Hematopoietic multipotent progenitor cell (in vitro differentiated cells): ENCODE measurements around the gene TSPEAR. TPM values are rescaled to one million over a fixed set of nuclear protein-coding genes. Genes with fewer than 3 reads are reported as not detected.
"Not testable (repeated sequence)": the region's sequence is repeated elsewhere in the genome, so short reads cannot be mapped to it uniquely, and the experiment has no call there.

Experiments used
- DNase-seq, 3 donors: peaks; one replicate each; pipeline ENCODE4 v3.0.0-alpha.2; 2011 to 2015; ENCODE audit warnings: low read depth in 2 of 3, low spot score in 2 of 3
- total RNA-seq: library from RNA; depleted of rRNA; stranded (reverse); fragments of >200 nt; gene quantifications from one replicate; pipeline ENCODE4 v1.2.3, GENCODE V29; 2012

TSPEAR gene
- total RNA-seq, 1 donor: not detected

DNA sequence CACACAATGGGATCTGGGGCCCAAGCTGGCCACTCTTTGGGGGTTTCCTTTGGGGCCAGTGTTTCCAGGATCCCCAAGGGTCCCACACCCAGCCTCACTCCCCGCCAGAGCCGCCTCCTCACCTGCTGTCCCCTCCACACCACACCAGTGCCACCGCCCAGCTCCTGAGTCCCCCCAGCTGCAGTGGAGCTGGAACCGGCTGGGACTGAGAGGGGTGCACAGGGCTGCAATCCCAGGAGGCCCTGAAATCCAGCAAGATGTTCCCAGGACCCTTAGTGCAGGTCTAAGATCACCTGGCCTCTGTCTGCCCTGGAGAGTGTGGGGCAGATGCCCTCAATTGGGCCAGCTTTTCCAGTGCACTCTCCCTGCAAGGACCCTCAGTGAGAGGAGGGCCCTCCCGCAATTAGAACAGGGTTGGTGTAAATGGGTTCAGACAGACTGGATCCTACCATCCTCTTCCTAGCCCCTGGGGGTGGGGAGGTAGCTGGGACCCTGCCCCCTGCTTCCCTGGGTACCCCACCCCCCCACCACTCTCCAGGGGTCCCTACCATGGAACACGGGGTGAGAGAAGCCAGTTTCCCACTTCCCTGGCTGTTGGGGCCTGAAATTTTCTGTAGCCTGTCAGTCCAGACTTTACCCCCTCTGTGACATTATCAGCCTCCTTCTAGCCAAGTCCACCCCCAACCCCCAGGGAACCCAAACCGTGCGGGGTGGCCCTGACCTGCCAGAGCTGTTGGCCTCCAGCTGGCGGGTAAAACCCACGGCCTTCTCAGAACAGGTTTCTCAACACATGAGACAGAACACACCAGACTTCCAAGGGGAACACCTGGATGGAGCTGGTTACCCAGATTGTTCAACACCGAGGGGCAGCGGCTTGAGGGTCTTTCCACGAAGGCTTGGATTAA is 7.4 kb downstream of the TSPEAR start:
- no peak for DNase-seq

DNA sequence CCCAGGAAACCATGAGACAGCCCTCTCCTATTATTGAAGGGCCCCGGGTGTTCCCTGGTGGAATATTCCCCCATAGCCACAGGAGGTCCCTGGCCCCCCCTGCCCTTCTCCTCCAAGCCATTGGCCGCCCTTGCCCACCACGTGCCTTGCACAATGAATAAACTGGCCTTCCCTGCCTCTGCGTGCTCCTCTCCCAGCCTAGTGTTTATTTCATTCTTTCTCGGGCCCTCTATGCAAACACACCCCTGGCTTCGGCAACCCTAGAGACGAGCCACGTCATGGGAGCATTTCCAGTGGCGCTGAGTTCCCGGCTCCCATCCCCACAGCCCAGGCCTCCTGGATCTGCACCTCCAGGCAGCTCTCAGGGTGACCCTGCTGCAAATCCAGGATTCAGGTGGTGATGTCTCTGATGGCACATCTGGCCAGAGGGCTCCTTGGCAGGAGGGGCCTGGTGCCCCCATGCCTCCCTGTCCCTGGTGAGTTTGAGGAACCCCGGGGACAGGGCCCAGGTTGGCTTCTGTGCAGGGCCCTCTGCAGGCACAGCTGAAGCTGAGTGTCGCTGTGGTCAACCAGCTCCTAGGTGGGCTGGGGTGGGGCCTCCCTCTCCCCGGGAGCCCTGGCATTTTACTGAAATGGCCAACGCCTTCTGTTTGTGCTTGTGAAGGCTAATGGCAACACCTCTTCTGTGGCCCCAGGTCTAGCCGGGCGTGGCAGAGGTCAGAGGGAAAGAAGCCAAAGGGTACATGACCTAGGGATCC is 8.2 kb downstream of the TSPEAR start:
- DNase-seq: no peak

GRCh38 chr21:44702111-44702972 is 9.0 kb downstream of the TSPEAR start:
- no peak for DNase-seq

DNA sequence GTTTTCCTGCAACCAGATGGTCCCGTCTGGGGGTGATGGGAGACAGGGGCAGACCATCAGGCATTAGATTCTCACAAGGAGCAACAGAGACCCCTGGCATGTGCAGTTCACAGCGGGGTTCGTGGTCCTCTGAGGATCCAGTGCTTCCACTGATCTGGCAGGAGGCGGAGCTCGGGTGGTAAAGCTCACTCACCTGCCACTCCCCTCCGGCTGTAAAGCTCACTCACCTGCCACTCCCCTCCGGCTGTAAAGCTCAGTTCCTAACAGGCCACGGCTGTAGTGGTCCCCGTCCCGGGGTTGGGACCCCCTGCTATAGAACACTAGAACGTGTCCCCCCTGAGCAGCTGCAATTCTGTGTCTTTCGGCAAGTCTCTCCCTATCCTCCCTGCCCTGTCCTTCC is 9.8 kb downstream of the TSPEAR start:
- DNase-seq: no peak

- no peak for DNase-seq
Measured at GRCh38 chr21:44701023-44701400, 10.4 kb downstream of the TSPEAR start.

DNA sequence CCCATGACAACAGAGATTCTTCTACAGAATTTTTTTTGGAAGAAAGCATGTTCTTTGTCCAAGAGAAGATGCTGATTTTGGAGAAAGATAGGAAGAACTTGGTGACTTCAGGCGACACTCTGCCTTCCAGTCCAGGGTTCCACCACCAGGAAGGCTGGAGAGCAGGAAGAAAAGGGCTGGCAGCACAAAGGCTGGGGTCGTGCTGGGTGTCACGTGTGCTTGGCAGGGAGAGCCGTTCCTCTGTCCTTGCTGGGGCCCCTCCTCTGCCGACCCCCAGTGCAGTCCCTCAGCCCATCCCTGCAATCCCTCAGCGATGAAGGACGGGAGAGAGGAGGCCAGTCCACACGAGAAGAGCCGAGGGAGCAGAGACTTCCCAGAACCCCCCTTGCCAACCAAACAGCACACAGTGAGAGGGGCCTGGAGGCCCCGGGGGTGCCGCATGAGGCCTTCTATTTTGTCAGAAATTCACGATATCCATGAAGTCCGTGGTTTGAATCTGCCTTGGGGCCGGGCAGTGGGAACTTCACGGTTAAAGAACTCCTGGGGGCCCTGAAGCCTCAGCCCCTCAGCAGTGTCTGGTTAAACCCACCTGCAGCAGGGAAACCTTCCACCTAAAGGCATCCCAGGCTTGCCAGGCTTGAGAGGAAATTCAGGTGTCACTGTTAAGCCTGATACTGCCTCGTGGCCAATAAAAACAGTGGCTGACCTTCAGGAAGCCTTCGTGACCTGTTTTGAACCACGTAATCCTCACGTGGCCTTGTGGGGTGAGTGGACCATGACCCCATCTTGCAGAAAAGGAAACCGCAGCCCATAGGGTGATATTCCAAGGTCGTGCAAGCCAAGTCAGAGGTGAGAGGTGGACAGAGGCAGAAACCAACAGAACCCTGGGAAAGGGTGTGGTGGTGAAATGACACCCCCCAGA is 11.0 kb downstream of the TSPEAR start:
- DNase-seq: no peak

GRCh38 chr21:44699502-44700001 is 11.8 kb downstream of the TSPEAR start:
- no peak for DNase-seq

- no peak for DNase-seq
Measured at GRCh38 chr21:44697811-44698734, 13.3 kb downstream of the TSPEAR start.

- DNase-seq: not testable (repeated sequence)
Measured at GRCh38 chr21:44697172-44697810, 14.1 kb downstream of the TSPEAR start, which contains the start of gene KRTAP10-12. Gene KRTAP10-12 (plus strand): TSS chr21:44697172. CDS start chr21:44697202, 30 bp downstream.

DNA sequence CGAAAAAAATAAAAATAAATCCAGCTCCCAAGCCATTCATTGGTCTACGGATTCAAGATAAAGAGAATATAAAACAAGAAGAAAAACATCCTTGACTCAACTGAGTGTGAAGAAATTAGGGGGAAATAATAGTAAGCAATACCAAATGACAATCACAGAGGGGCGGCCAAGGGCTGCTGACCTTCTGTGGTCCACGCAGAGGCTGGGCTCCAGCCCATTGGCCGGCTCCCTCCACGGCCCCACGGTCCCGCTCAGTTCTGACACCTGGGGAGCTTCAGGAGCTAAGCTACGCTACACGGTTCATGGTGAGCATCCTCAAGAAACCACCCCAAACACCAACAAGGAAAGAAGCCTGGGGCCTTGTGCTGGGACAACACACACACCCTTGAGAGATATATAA is 14.8 kb downstream of the TSPEAR start:
- no peak for DNase-seq

- DNase-seq: no peak
Measured at GRCh38 chr21:44695641-44696040, 15.7 kb downstream of the TSPEAR start.

GRCh38 chr21:44695184-44695583 is 16.2 kb downstream of the TSPEAR start:
- DNase-seq: no peak

- no peak for DNase-seq
Measured at GRCh38 chr21:44694776-44695175, 16.6 kb downstream of the TSPEAR start.

GRCh38 chr21:44692798-44693512 is 18.4 kb downstream of the TSPEAR start:
- no peak for DNase-seq

DNA sequence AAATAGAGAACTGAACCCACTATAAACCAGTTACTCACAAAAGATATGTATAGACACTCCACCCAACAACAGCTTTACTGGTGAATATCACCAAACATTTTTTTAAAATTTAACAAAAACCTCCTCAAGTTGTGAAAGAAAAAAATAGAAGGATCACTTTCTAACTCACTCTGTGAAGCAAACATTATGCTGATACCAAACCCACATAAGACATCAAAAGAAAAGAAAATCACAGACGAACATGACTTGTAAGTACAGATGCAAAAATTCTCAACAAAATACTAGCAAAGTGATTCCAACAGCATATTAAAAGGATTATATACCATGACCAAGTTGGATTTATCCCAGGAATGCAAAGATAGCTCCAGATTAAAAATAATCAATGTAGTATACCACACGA is 19.7 kb downstream of the TSPEAR start:
- DNase-seq: no peak

DNA sequence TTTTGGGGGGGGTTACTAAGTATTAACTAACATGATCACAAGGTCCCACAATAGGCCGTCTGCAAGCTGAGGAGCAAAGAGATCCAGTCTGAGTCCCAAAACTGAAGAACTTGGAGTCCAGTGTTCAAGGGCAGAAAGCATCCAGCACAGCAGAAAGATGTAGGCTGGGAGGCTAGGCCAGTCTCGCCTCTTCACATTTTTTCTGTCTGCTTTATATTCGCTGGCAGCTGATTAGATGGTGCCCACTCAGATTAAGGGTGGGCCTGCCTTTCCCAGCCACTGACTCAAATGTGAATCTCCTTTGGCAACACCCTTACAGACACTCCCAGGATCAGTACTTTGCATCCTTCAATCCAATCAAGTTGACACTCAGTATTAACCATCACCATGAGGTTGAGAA is 21.6 kb downstream of the TSPEAR start:
- not testable (repeated sequence) for DNase-seq

DNA sequence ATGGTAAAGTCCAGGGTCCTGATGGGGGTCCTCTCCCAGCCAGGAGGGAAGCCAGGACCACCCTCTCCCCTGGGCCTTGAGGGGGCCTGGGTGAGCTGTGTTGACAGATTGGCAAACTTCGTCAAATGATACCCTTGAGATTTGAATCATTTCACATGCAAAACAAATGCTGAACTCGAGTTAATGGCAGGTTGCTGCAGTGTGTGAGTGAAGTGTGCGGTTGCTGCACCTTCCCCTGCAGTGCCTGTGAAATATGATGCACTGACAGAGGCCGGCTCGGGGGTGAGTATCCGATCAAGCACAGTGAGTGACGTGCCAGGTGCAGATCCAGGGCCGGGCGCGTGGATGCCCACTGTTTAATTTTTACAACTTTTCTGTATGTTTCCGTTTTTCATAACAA is 23.7 kb downstream of the TSPEAR start:
- DNase-seq: no peak
